Measurements from ENCODE around the gene GDI2.

DNA sequence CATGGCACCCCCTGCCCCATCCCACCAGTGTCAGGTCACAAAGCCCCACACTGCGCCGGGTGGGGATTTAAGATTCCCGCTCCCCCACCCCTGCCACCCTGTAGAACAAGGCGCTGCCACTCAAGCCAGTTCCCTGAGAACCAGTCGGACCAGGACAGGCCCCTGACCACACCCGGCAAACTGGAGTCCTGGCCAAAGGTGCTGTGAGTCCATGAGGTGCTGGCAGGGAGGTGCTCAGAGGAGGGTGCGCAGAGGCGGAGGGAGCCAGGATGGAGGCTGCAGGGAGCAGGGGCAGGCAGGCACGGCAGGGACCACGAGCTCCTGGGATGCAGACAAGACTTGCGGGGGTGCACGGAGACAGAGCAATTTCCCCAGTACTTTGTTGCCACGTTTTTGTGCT lies 19.7 kb upstream of the GDI2 start:
- TF ChIP-seq POLR2AphosphoS5 (IDR thresholded peaks at IDR 0.05; ENCODE audit: low read depth, low read length) = no peak
- TF ChIP-seq RAD21 (IDR thresholded peaks at IDR 0.05; ENCODE audit: low read depth) = no peak
- TF ChIP-seq, protein P1, sequence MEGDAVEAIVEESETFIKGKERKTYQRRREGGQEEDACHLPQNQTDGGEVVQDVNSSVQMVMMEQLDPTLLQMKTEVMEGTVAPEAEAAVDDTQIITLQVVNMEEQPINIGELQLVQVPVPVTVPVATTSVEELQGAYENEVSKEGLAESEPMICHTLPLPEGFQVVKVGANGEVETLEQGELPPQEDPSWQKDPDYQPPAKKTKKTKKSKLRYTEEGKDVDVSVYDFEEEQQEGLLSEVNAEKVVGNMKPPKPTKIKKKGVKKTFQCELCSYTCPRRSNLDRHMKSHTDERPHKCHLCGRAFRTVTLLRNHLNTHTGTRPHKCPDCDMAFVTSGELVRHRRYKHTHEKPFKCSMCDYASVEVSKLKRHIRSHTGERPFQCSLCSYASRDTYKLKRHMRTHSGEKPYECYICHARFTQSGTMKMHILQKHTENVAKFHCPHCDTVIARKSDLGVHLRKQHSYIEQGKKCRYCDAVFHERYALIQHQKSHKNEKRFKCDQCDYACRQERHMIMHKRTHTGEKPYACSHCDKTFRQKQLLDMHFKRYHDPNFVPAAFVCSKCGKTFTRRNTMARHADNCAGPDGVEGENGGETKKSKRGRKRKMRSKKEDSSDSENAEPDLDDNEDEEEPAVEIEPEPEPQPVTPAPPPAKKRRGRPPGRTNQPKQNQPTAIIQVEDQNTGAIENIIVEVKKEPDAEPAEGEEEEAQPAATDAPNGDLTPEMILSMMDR (IDR thresholded peaks at IDR 0.05 in 2 of 3, conservative IDR thresholded peaks at IDR 0.05 in 1 of 3; ENCODE audit: borderline replicate concordance in 1 of 3, insufficient read depth in 1 of 3, low read depth in 2 of 3, low read length in 2 of 3) = no peak
